Measurements from ENCODE around the gene CCDC169.

DNA sequence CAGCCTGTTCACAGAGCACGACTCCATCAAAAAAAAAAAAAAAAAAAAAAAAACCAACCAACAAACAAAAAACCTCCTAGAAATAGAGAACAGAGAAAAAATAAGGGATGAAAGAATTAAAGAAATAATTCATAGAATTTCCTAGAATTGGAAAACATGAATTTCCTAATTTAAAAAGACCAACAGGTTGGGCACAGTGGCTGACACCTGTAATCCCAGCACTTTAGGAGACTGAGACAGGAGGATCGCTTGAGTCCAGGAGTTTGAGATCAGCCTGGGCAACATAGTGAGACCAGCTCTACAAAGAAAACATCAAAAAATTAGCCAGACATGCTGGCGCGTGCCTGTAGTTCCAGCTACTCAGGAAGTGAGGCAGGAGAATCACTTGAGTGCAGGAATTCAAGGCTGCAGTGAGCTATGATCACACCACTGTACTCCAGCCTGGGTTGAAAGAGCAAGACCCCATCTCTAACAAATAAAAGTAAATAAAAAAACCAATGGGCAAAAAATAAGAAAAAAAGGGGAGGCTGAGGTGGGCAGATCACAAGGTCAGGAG, 42.1 kb upstream of the CCDC169 start:
- TF ChIP-seq POLR2A (IDR thresholded peaks at IDR 0.05), result no peak
- TF ChIP-seq, protein P1, sequence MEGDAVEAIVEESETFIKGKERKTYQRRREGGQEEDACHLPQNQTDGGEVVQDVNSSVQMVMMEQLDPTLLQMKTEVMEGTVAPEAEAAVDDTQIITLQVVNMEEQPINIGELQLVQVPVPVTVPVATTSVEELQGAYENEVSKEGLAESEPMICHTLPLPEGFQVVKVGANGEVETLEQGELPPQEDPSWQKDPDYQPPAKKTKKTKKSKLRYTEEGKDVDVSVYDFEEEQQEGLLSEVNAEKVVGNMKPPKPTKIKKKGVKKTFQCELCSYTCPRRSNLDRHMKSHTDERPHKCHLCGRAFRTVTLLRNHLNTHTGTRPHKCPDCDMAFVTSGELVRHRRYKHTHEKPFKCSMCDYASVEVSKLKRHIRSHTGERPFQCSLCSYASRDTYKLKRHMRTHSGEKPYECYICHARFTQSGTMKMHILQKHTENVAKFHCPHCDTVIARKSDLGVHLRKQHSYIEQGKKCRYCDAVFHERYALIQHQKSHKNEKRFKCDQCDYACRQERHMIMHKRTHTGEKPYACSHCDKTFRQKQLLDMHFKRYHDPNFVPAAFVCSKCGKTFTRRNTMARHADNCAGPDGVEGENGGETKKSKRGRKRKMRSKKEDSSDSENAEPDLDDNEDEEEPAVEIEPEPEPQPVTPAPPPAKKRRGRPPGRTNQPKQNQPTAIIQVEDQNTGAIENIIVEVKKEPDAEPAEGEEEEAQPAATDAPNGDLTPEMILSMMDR (IDR thresholded peaks at IDR 0.05), result no peak

Data from esophagus squamous epithelium (tissue), 4 donors.